Natural killer cell treated with Interleukin-12 subunit alpha and Interleukin-12 subunit beta and Interleukin-15 and Interleukin-18, amount 100 ng/mL, for 72 hours (primary cell): ENCODE data around the gene CAMK1D. TPM values are rescaled to one million over a fixed set of nuclear protein-coding genes. Genes with fewer than 3 reads are reported as not detected.

Source experiments
- ATAC-seq, 2 donors: fragments of 150-1000 bp; cut with Tn5 transposase in 1 of 2; sonication (Bioruptor Pico), chemical (Tn5 transposase) in 1 of 2; 2 replicates each; pipeline ENCODE4 v1.10.0; 2021
- DNase-seq: peaks from one replicate; pipeline ENCODE4 v3.0.0; 2022; ENCODE audit warnings: low spot score
- H3K27ac Mint-ChIP-seq, 2 donors: 1 replicate in 1 of 2; 2 replicates in 1 of 2; pipeline ENCODE4 v1.8.0; 2022; ENCODE audit warnings: mixed read lengths in 2 of 2, mild to moderate bottlenecking in 1 of 2, moderate library complexity in 1 of 2
- H3K27me3 Mint-ChIP-seq, 2 donors: 1 replicate in 1 of 2; 2 replicates in 1 of 2; pipeline ENCODE4 v1.8.0; 2022; ENCODE audit warnings: mixed read lengths in 2 of 2
- H3K36me3 Mint-ChIP-seq: one replicate; pipeline ENCODE4 v1.8.0; 2022; ENCODE audit warnings: mixed read lengths
- H3K4me1 Mint-ChIP-seq, 2 donors: 1 replicate in 1 of 2; 2 replicates in 1 of 2; pipeline ENCODE4 v1.8.0; 2022; ENCODE audit warnings: low read depth in 2 of 2, mixed read lengths in 2 of 2, mild to moderate bottlenecking in 1 of 2
- H3K4me3 Mint-ChIP-seq: one replicate; pipeline ENCODE4 v1.8.0; 2022; ENCODE audit warnings: mixed read lengths
- H3K9me3 Mint-ChIP-seq: 2 replicates; pipeline ENCODE4 v1.8.0; 2022; ENCODE audit warnings: mixed read lengths
- total RNA-seq, 2 donors: library from RNA; stranded (reverse); gene quantifications; one replicate each; pipeline ENCODE4 v1.2.3, GENCODE V29; 2022

CAMK1D gene
- total RNA-seq, 2 donors from 2014 or later, result 16.3 to 36.9 TPM

DNA sequence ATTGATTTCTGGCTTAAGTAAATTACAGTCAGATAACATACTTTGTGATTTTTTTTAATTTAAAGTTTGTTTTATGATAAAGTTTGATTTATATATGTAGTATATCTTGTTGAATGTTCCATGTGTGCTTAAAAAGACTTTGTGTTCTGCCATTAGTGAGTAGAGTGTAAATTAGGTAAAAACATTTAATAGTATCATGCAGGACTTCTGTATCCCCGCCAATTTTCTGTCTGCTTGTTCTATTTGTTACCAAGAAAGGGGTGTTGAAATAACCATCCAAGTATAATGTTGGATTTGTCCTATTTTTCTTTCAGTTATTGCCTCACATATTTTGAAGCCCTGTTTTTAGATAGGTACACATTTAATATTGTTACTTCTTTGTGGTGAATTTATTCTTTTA lies 172.1 kb downstream of the CAMK1D start:
- Mint-ChIP-seq H3K36me3 (peaks cover 4% of the 10 kb centered on the region), H3K4me1 (peaks cover 3 to 4% of the 10 kb centered on the region in 2 donors), H3K27me3 (no peaks in the 10 kb centered on the region), H3K9me3 (no peaks in the 10 kb centered on the region), H3K4me3 (no peak overlapping the region), H3K27ac (no peak overlapping the region)
- ATAC-seq, result no peak
- no peak for DNase-seq

GRCh38 chr10:12526311-12526710 lies 177.0 kb downstream of the CAMK1D start:
- DNase-seq (no peak), ATAC-seq (no peak)
- Mint-ChIP-seq H3K4me3 (no peak overlapping the region), H3K4me1 (peaks cover 5 to 7% of the 10 kb centered on the region in 2 donors), H3K36me3 (peaks cover 4% of the 10 kb centered on the region), H3K27ac (peak overlapping the region in 1 of 2 donors; percentile 32), H3K27me3 (no peaks in the 10 kb centered on the region), H3K9me3 (no peaks in the 10 kb centered on the region)

GRCh38 chr10:12529976-12530375 lies 180.6 kb downstream of the CAMK1D start:
- H3K27me3 Mint-ChIP-seq, result no peaks in the 10 kb centered on the region
- no peak for ATAC-seq
- no peak overlapping the region for H3K27ac Mint-ChIP-seq
- no peak overlapping the region for H3K4me3 Mint-ChIP-seq
- peaks cover 3% of the 10 kb centered on the region for H3K9me3 Mint-ChIP-seq
- H3K4me1 Mint-ChIP-seq, result peaks cover 11 to 21% of the 10 kb centered on the region in 2 donors
- H3K36me3 Mint-ChIP-seq, result peaks cover 3% of the 10 kb centered on the region
- no peak for DNase-seq

- Mint-ChIP-seq H3K9me3 (peaks cover 3% of the 10 kb centered on the region), H3K4me1 (peaks cover 15 to 26% of the 10 kb centered on the region in 2 donors), H3K36me3 (no peaks in the 10 kb centered on the region), H3K27ac (no peak overlapping the region), H3K27me3 (no peaks in the 10 kb centered on the region), H3K4me3 (no peak overlapping the region)
- DNase-seq (no peak), ATAC-seq (no peak)
These were observed 182.2 kb downstream of the CAMK1D start for GRCh38 chr10:12531305-12532220.

DNA sequence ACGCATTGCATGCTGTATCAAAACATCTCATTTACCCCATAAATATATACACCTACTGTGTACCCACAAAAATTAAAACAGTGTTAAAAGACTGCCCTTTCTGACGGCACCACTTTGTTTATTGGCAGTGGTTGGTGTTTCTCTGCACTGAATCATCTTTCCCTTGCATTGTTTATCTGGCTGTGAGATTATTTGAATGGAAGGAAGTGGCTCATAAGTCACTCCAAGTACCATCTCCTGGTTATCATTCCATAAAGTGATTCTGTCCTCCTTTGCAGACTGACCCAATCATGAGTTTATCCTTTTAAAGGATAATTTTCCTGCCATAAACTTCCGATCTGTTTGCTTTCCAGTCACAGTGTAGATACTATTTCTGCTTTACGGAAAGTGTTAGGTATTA lies 183.8 kb downstream of the CAMK1D start:
- no peaks in the 10 kb centered on the region for H3K27me3 Mint-ChIP-seq
- DNase-seq, result no peak
- H3K9me3 Mint-ChIP-seq, result peaks cover 3% of the 10 kb centered on the region
- no peak for ATAC-seq
- no peak overlapping the region for H3K27ac Mint-ChIP-seq
- H3K4me3 Mint-ChIP-seq, result no peak overlapping the region
- H3K36me3 Mint-ChIP-seq, result no peaks in the 10 kb centered on the region
- H3K4me1 Mint-ChIP-seq, result peaks cover 16 to 29% of the 10 kb centered on the region in 2 donors

DNA sequence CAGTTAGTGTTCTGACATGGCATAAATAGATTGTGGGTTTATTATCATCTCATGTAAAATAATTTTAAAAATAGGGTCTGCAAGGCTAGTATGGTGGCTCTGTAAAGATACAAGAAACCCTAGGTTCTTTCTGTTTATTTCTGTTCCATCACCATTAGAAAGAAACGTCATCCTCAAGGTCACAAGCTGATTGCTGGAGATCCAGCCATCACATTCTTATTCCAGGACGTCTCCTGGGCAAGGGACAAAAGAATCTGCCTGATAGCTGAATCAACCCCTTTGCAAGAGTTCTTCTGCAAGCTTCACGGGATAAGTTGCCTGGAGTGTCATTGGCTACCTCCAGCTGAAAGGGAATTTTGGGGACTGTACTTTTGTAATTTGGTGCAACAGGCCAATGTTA lies 184.4 kb downstream of the CAMK1D start:
- Mint-ChIP-seq H3K9me3 (peaks cover 3% of the 10 kb centered on the region), H3K4me3 (no peak overlapping the region), H3K27ac (no peak overlapping the region), H3K27me3 (no peaks in the 10 kb centered on the region), H3K36me3 (no peaks in the 10 kb centered on the region), H3K4me1 (peaks cover 19 to 32% of the 10 kb centered on the region in 2 donors)
- DNase-seq (no peak), ATAC-seq (no peak)

GRCh38 chr10:12534824-12535223 lies 185.5 kb downstream of the CAMK1D start:
- H3K36me3 Mint-ChIP-seq, result no peaks in the 10 kb centered on the region
- no peaks in the 10 kb centered on the region for H3K27me3 Mint-ChIP-seq
- peaks cover 19 to 37% of the 10 kb centered on the region in 2 donors for H3K4me1 Mint-ChIP-seq
- H3K9me3 Mint-ChIP-seq, result peaks cover 3% of the 10 kb centered on the region
- no peak overlapping the region for H3K4me3 Mint-ChIP-seq
- DNase-seq, result no peak
- H3K27ac Mint-ChIP-seq, result peak overlapping the region in 1 of 2 donors; percentile 84
- ATAC-seq, result peak; percentile 54 to 68

GRCh38 chr10:12535656-12536055 lies 186.3 kb downstream of the CAMK1D start:
- DNase-seq (no peak), ATAC-seq (no peak)
- H3K27me3 Mint-ChIP-seq, result no peaks in the 10 kb centered on the region
- H3K4me3 Mint-ChIP-seq, result no peak overlapping the region
- H3K4me1 Mint-ChIP-seq, result peaks cover 26 to 40% of the 10 kb centered on the region in 2 donors
- H3K9me3 Mint-ChIP-seq, result peaks cover 3% of the 10 kb centered on the region
- H3K27ac Mint-ChIP-seq, result peak overlapping the region in 1 of 2 donors; percentile 84
- H3K36me3 Mint-ChIP-seq, result no peaks in the 10 kb centered on the region

GRCh38 chr10:12538491-12538995 lies 189.2 kb downstream of the CAMK1D start:
- H3K9me3 Mint-ChIP-seq, result peaks cover 3% of the 10 kb centered on the region
- H3K4me1 Mint-ChIP-seq, result peaks cover 27 to 39% of the 10 kb centered on the region in 2 donors
- H3K36me3 Mint-ChIP-seq, result no peaks in the 10 kb centered on the region
- no peak overlapping the region for H3K27ac Mint-ChIP-seq
- no peak for DNase-seq
- H3K27me3 Mint-ChIP-seq, result no peaks in the 10 kb centered on the region
- no peak for ATAC-seq
- no peak overlapping the region for H3K4me3 Mint-ChIP-seq

DNA sequence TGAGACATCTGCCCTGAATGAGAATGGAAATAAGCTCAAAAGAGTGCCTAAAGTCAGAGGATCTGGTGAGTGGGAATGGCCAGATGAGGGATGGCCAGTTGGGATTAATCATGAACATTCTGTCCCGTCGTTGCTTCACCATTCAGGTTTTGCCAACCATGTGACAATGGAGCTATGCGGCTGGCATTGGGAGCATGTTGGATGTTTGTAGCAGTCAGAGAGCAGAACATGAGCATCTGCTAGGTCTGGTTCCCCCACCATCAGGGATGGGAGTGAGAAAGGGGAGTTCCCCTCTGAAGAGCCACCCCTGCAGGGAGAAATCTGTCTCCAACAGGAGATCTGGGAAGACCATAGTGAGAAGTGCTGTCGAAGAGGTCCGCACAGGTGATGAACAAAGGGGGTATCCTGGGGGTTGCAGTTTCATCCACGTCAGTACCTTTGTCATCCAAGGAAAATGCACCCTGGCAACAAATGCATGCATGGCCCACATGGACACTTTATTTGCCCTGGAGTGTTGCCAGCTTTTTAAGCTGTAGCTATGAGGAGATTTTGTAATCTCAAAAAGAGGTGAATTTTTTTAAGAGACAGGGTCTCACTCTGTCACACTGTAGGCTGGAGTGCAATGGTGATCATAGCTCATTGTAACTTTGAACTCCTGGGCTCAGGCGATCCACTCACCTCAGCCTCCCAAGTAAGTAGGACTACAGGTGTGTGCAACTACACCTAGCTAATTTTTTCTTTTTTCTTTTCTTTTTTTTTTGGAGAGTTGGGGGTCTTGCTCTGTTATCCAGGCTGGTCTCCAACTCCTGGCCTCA lies 190.2 kb downstream of the CAMK1D start:
- no peak for ATAC-seq
- peaks cover 25 to 37% of the 10 kb centered on the region in 2 donors for H3K4me1 Mint-ChIP-seq
- no peak for DNase-seq
- no peaks in the 10 kb centered on the region for H3K9me3 Mint-ChIP-seq
- H3K4me3 Mint-ChIP-seq, result no peak overlapping the region
- no peaks in the 10 kb centered on the region for H3K36me3 Mint-ChIP-seq
- H3K27me3 Mint-ChIP-seq, result no peaks in the 10 kb centered on the region
- H3K27ac Mint-ChIP-seq, result peak overlapping the region in 1 of 2 donors; percentile 61

- DNase-seq, result no peak
- Mint-ChIP-seq H3K36me3 (no peaks in the 10 kb centered on the region), H3K4me1 (peaks cover 17 to 35% of the 10 kb centered on the region in 2 donors), H3K27me3 (no peaks in the 10 kb centered on the region), H3K27ac (peak overlapping the region in 1 of 2 donors; percentile 10), H3K9me3 (peaks cover 6% of the 10 kb centered on the region), H3K4me3 (no peak overlapping the region)
- ATAC-seq, result no peak
These were observed 191.0 kb downstream of the CAMK1D start for GRCh38 chr10:12540341-12540781.

DNA sequence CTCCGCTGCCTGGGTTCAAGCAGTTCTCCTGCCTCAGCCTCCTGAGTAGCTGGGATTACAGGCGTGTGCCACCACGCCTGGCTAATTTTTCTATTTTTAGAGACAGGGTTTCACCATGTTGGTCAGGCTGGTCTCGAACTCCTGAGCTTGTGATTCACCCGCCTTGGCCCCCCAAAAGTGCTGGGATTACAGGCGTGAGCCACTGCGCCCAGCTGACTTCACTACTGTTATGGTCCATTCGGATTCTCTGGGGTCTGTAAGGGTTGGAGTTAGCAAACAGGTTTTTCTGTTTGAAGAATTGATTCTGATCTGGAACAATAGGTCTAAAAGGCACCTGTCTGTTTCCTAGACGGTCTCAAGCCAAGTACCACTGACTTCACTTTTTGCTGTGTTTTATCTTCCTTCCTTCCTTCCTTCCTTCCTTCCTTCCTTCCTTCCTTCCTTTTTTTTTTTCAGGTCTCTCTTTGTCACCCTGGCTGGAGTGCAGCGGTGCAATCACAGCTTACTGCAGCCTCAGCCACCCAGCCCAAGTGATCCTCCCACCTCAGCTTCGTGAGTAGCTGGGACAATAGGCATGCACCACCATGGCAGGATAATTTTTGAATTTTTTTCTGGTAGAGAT lies 192.2 kb downstream of the CAMK1D start:
- H3K36me3 Mint-ChIP-seq, result no peaks in the 10 kb centered on the region
- peak overlapping the region in 1 of 2 donors; percentile 80 for H3K27ac Mint-ChIP-seq
- no peak overlapping the region for H3K4me3 Mint-ChIP-seq

GRCh38 chr10:12542133-12542670 lies 192.9 kb downstream of the CAMK1D start:
- no peak for DNase-seq
- Mint-ChIP-seq H3K27ac (peak overlapping the region in 1 of 2 donors; percentile 80), H3K36me3 (no peaks in the 10 kb centered on the region)

More for the DNA sequence above, 192.2 kb downstream of the CAMK1D start:
- H3K27me3 Mint-ChIP-seq, result no peaks in the 10 kb centered on the region
- DNase-seq, result no peak
- no peak for ATAC-seq
- peaks cover 12% of the 10 kb centered on the region for H3K9me3 Mint-ChIP-seq
- H3K4me1 Mint-ChIP-seq, result peaks cover 18 to 40% of the 10 kb centered on the region in 2 donors

More at GRCh38 chr10:12542133-12542670, 192.9 kb downstream of the CAMK1D start:
- ATAC-seq, result no peak
- no peaks in the 10 kb centered on the region for H3K27me3 Mint-ChIP-seq
- H3K4me3 Mint-ChIP-seq, result no peak overlapping the region
- peaks cover 24 to 43% of the 10 kb centered on the region in 2 donors for H3K4me1 Mint-ChIP-seq
- peaks cover 12% of the 10 kb centered on the region for H3K9me3 Mint-ChIP-seq
